Caco-2 (cell line): ENCODE results near the gene NKX1-2. TPM values are rescaled to one million over a fixed set of nuclear protein-coding genes. Genes with fewer than 3 reads are reported as not detected.

Experiments used
- BruUV-seq: library from RNA; stranded (reverse); fragments of 400-500 nt; replicated peaks from 2 replicates; lab custom pipeline; 2021; lab: Mats Ljungman, UMichigan
- CTCF ChIA-PET: fragments of 300-600 bp; sonication (Branson Sonifier 250); formaldehyde crosslinking; loops from one replicate; lab custom pipeline; 2022; ENCODE audit warnings: antibody characterized with exemption; lab: Charles Lee
- POLR2A ChIA-PET: fragments of 300-600 bp; sonication (Branson Sonifier 250); formaldehyde crosslinking; loops from one replicate; lab custom pipeline; 2022; ENCODE audit warnings: antibody characterized with exemption; lab: Charles Lee
- DNase-seq, 2 experiments: peaks; one replicate each; pipeline versions ENCODE4 v3.0.0 to v3.0.0-alpha.2; 2020 to 2022
- H3K27me3 ChIP-seq: replicated peaks from 2 replicates; pipeline ENCODE4 v1.6.0; 2011; ENCODE audit warnings: low read length; ENCODE audit not compliant: control insufficient read depth, insufficient read depth
- H3K36me3 ChIP-seq: 2 replicates; pipeline ENCODE4 v1.5.1; 2011; ENCODE audit warnings: low read length; ENCODE audit not compliant: control insufficient read depth, insufficient read depth
- H3K4me1 ChIP-seq: fragments of 250-450 bp; sonication (Bioruptor Pico); 2 replicates; pipeline ENCODE4 v1.5.1; 2020; ENCODE audit warnings: mild to moderate bottlenecking
- H3K4me3 ChIP-seq: 2 replicates; pipeline ENCODE4 v1.5.1; 2011; ENCODE audit warnings: low read depth, mild to moderate bottlenecking, control low read depth, low read length
- H3K9me3 ChIP-seq: fragments of 250-450 bp; sonication (Bioruptor Pico); 2 replicates; pipeline ENCODE4 v1.5.1; 2020; ENCODE audit warnings: mild to moderate bottlenecking, moderate library complexity
- H3K27ac Mint-ChIP-seq: one replicate; pipeline ENCODE4 v1.8.0; 2022; ENCODE audit warnings: mixed read lengths; ENCODE audit not compliant: unreplicated experiment
- H3K27me3 Mint-ChIP-seq: one replicate; pipeline ENCODE4 v1.8.0; 2022; ENCODE audit warnings: mixed read lengths; ENCODE audit not compliant: insufficient read depth, unreplicated experiment
- H3K36me3 Mint-ChIP-seq: one replicate; pipeline ENCODE4 v1.8.0; 2022; ENCODE audit warnings: mild to moderate bottlenecking, mixed read lengths; ENCODE audit not compliant: insufficient read depth, unreplicated experiment
- H3K4me1 Mint-ChIP-seq: one replicate; pipeline ENCODE4 v1.8.0; 2022; ENCODE audit warnings: low read depth, mixed read lengths; ENCODE audit not compliant: unreplicated experiment
- H3K4me3 Mint-ChIP-seq: one replicate; pipeline ENCODE4 v1.8.0; 2022; ENCODE audit warnings: mild to moderate bottlenecking, moderate library complexity, mixed read lengths; ENCODE audit not compliant: unreplicated experiment
- H3K9me3 Mint-ChIP-seq: one replicate; pipeline ENCODE4 v1.8.0; 2022; ENCODE audit warnings: mixed read lengths; ENCODE audit not compliant: unreplicated experiment
- intact Hi-C: fragments of 100-400 bp; cut with micrococcal nuclease; formaldehyde crosslinking; loops from one replicate; pipeline ENCODE4 v1.10.0; 2022; ENCODE audit not compliant: unreplicated experiment
- total RNA-seq: library from RNA; stranded (reverse); gene quantifications from 2 replicates; pipeline ENCODE4 v1.2.3, GENCODE V29; 2022
- TF ChIP-seq, protein P1 (sequence below), 2 experiments: fragments of 200-600 bp in 1 of 2; IDR thresholded peaks; 1 replicate in 1 of 2; 2 replicates in 1 of 2; pipeline versions ENCODE4 v1.5.1 to v1.8.0; 2011 to 2022; ENCODE audit warnings: antibody characterized with exemption in 1 of 2, control low read depth in 1 of 2, inconsistent platforms in 1 of 2, low read depth in 1 of 2, low read length in 1 of 2, mild to moderate bottlenecking in 1 of 2, moderate library complexity in 1 of 2; ENCODE audit not compliant: insufficient read depth in 1 of 2, severe bottlenecking in 1 of 2, unreplicated experiment in 1 of 2

Gene NKX1-2
- total RNA-seq, 1 experiment from 2014 or later: 2.8 TPM

DNA sequence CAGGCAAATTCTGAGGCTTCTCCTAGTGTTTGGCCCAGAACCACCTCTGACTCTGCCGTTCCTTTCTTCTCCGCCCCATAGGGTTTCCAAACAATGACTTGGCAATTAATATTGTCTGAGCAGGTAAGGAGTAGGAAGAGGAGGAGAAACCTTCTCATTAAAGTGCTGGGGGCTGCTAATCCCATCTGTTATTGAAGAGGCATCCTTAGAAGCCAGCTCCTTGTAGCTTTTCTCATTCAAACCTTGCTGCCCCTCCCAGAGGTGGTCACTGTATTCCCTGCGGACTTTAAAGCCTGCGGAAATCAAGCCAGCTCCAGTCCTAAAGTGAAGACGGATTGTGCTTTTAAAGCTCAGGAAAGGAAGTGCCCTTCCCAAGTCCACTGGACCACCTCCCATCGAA is 1.4 kb upstream of the NKX1-2 start:
- ChIA-PET CTCF (no interaction called here), POLR2A (no interaction called here)
- no peak overlapping the region for H3K4me3 Mint-ChIP-seq
- H3K9me3 Mint-ChIP-seq: no peaks in the 10 kb centered on the region
- H3K27me3 Mint-ChIP-seq: peaks cover 19% of the 10 kb centered on the region
- no TSS peak for BruUV-seq
- no peak overlapping the region for H3K4me3 ChIP-seq
- H3K9me3 ChIP-seq: no peaks in the 10 kb centered on the region
- intact Hi-C loops: no loop called here
- DNase-seq: no peak
- peaks cover 20% of the 10 kb centered on the region for H3K4me1 ChIP-seq
- no peaks in the 10 kb centered on the region for H3K36me3 ChIP-seq
- H3K36me3 Mint-ChIP-seq: no peaks in the 10 kb centered on the region
- TF ChIP-seq, protein P1, sequence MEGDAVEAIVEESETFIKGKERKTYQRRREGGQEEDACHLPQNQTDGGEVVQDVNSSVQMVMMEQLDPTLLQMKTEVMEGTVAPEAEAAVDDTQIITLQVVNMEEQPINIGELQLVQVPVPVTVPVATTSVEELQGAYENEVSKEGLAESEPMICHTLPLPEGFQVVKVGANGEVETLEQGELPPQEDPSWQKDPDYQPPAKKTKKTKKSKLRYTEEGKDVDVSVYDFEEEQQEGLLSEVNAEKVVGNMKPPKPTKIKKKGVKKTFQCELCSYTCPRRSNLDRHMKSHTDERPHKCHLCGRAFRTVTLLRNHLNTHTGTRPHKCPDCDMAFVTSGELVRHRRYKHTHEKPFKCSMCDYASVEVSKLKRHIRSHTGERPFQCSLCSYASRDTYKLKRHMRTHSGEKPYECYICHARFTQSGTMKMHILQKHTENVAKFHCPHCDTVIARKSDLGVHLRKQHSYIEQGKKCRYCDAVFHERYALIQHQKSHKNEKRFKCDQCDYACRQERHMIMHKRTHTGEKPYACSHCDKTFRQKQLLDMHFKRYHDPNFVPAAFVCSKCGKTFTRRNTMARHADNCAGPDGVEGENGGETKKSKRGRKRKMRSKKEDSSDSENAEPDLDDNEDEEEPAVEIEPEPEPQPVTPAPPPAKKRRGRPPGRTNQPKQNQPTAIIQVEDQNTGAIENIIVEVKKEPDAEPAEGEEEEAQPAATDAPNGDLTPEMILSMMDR (IDR thresholded peaks at IDR 0.05; ENCODE audit: insufficient read depth in 1 of 2, low read depth in 1 of 2, low read length in 1 of 2, severe bottlenecking in 1 of 2, unreplicated experiment in 1 of 2): no peak
- H3K27ac Mint-ChIP-seq: no peak overlapping the region
- H3K4me1 Mint-ChIP-seq: no peaks in the 10 kb centered on the region
- peaks cover 2% of the 10 kb centered on the region for H3K27me3 ChIP-seq

DNA sequence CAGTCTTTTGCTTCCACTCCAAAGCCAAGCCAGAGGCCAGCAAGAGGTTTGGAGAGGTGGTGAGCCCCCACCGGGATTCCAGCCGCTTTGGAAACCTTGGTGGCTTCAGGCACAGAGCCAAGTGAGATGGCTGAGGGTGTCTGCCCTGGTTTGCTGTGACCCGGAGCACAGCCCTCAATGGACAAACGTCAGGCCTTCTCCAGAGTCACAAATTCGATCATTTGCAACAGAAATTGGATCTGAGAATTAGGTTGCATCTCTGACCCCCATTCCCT is 885 bp upstream of the NKX1-2 start:
- Histone ChIP-seq H3K9me3 (no peaks in the 10 kb centered on the region), H3K27me3 (peaks cover 2% of the 10 kb centered on the region), H3K4me1 (peaks cover 17% of the 10 kb centered on the region), H3K4me3 (no peak overlapping the region), H3K36me3 (no peaks in the 10 kb centered on the region)
- BruUV-seq: no TSS peak
- TF ChIP-seq, protein P1 (IDR thresholded peaks at IDR 0.05; ENCODE audit: insufficient read depth in 1 of 2, low read depth in 1 of 2, low read length in 1 of 2, severe bottlenecking in 1 of 2, unreplicated experiment in 1 of 2): no peak
- H3K4me3 Mint-ChIP-seq: peak overlapping the region; percentile 75
- H3K36me3 Mint-ChIP-seq: no peaks in the 10 kb centered on the region
- H3K27ac Mint-ChIP-seq: no peak overlapping the region
- POLR2A ChIA-PET: no interaction called here
- no peak for DNase-seq
- no peaks in the 10 kb centered on the region for H3K4me1 Mint-ChIP-seq
- CTCF ChIA-PET: no interaction called here
- intact Hi-C loops: no loop called here
- H3K9me3 Mint-ChIP-seq: no peaks in the 10 kb centered on the region
- peaks cover 19% of the 10 kb centered on the region for H3K27me3 Mint-ChIP-seq

DNA sequence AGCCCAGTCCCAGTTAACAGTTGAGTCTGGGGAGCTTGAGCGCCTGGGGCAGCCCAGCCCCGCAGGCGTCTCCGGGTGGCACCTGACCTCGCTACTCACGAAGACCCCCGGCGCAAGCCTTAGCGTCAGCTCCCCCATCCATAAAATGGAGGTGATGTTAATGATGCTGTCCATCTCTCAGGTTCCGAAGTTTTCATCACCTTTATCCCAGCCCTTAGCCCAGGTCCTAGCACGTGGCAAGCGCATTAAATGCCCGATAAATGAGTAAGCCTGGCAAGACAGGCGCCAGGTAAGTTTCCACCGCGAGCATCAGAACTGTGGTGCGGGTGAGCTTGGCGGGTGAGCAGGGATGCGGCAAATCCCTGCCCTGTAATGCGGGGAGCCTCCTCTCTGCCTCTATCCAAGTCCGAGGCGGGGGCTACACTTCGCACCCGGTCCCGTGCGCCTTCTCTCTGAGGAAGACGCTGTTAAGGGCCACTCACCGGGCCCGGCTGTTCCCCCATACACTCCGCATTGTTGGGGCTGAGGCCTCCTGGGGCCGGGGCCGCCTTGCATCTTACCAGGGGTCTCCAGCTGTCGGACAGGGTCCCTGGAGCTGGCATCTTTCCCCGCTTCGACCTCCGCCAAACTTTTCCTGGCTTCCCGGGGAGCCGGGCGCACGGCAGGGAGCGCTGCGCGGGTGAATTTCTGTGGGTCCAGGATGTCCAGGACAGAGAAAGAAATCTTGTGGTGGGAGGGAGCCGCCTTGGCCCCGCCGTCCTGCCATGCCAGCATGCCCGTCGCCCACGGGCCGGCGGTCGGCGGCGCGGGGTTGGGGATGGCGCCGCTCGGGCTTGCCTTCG is 444 bp downstream of the NKX1-2 start:
- peak in 1 of 2 experiments; percentile 23 for DNase-seq
- Mint-ChIP-seq H3K36me3 (no peaks in the 10 kb centered on the region), H3K4me3 (peak overlapping the region; percentile 75), H3K27me3 (peaks cover 19% of the 10 kb centered on the region), H3K9me3 (no peaks in the 10 kb centered on the region), H3K4me1 (peaks cover 6% of the 10 kb centered on the region), H3K27ac (no peak overlapping the region)
- TF ChIP-seq, protein P1 (IDR thresholded peaks at IDR 0.05; ENCODE audit: insufficient read depth in 1 of 2, low read depth in 1 of 2, low read length in 1 of 2, severe bottlenecking in 1 of 2, unreplicated experiment in 1 of 2): no peak
- ChIA-PET POLR2A (no interaction called here), CTCF (interaction anchor here (0.5 to 1.4 kb wide), 3 partner anchors 12 to 331 kb away, joined by 3 read pairs; partner anchors contain the start of genes LHPP and OAT)
- no TSS peak for BruUV-seq
- peaks cover 2% of the 10 kb centered on the region for H3K27me3 ChIP-seq
- H3K36me3 ChIP-seq: no peaks in the 10 kb centered on the region
- peak overlapping the region; percentile 41 for H3K4me3 ChIP-seq
- no peaks in the 10 kb centered on the region for H3K9me3 ChIP-seq
- peaks cover 22% of the 10 kb centered on the region for H3K4me1 ChIP-seq
- intact Hi-C loops: loop anchor here (2.0 kb wide), 1 partner anchor 21 kb away; no protein-coding TSS in a partner anchor
